Coronary artery (tissue), 2 donors: ENCODE results near the gene GRIK2.

Source experiments
- DNase-seq: peaks from one replicate; pipeline ENCODE4 v3.0.0-alpha.2; 2017; ENCODE audit warnings: low spot score
- H3K27ac ChIP-seq, 2 donors: fragments of 200-600 bp; sonication (generic); one replicate each; pipeline ENCODE4 v1.5.1; 2016 to 2019
- H3K4me3 ChIP-seq: fragments of 200-600 bp; sonication (generic); 2 replicates; pipeline ENCODE4 v1.5.1; 2016; ENCODE audit warnings: mild to moderate bottlenecking, moderate library complexity
- CTCF ChIP-seq: fragments of 200-600 bp; sonication (generic); IDR thresholded peaks from one replicate; pipeline ENCODE4 v1.5.1; 2019; ENCODE audit warnings: antibody characterized with exemption

Gene GRIK2

GRCh38 chr6:101747160-101747559 is 353.7 kb downstream of the GRIK2 start:
- H3K4me3 ChIP-seq, result no peak overlapping the region
- no peak for TF ChIP-seq CTCF
- no peak overlapping the region for H3K27ac ChIP-seq
- DNase-seq, result no peak

GRCh38 chr6:101747716-101748115 is 354.2 kb downstream of the GRIK2 start:
- no peak for DNase-seq
- no peak overlapping the region for H3K27ac ChIP-seq
- no peak for TF ChIP-seq CTCF
- no peak overlapping the region for H3K4me3 ChIP-seq

GRCh38 chr6:101755931-101756330 is 362.4 kb downstream of the GRIK2 start:
- no peak overlapping the region for H3K4me3 ChIP-seq
- no peak for DNase-seq
- H3K27ac ChIP-seq, result no peak overlapping the region
- TF ChIP-seq CTCF, result no peak

- DNase-seq, result no peak
- no peak for TF ChIP-seq CTCF
- H3K27ac ChIP-seq, result no peak overlapping the region
- H3K4me3 ChIP-seq, result no peak overlapping the region
Observed at GRCh38 chr6:101758368-101758767, 364.9 kb downstream of the GRIK2 start.

GRCh38 chr6:101760843-101761621 is 367.5 kb downstream of the GRIK2 start:
- no peak overlapping the region for H3K4me3 ChIP-seq
- TF ChIP-seq CTCF, result no peak
- H3K27ac ChIP-seq, result no peak overlapping the region
- no peak for DNase-seq

GRCh38 chr6:101762851-101763250 is 369.3 kb downstream of the GRIK2 start:
- TF ChIP-seq CTCF, result no peak
- no peak for DNase-seq
- Histone ChIP-seq H3K4me3 (no peak overlapping the region), H3K27ac (no peak overlapping the region)

- no peak for DNase-seq
- H3K27ac ChIP-seq, result no peak overlapping the region
- no peak overlapping the region for H3K4me3 ChIP-seq
- no peak for TF ChIP-seq CTCF
Observed at GRCh38 chr6:101765281-101765680, 371.8 kb downstream of the GRIK2 start.
